Vagina (tissue), 2 donors: ENCODE data around the gene KDM6A.
"Not testable (repeated sequence)": the region's sequence is repeated elsewhere in the genome, so short reads cannot be mapped to it uniquely, and the experiment has no call there.

Experiments
- CTCF ChIP-seq, 3 experiments: fragments of 450-650 bp in 2 of 3; fragments of 200-600 bp in 1 of 3; sonication (generic) in 1 of 3; IDR thresholded peaks; one replicate each; pipeline ENCODE4 v1.5.1; 2017 to 2019; ENCODE audit warnings: antibody characterized with exemption in 3 of 3, mild to moderate bottlenecking in 2 of 3, moderate library complexity in 2 of 3
- POLR2A ChIP-seq, 2 donors: fragments of 450-650 bp; IDR thresholded peaks; one replicate each; pipeline ENCODE4 v1.6.1; 2017; ENCODE audit warnings: antibody characterized with exemption in 2 of 2, mild to moderate bottlenecking in 2 of 2, moderate library complexity in 2 of 2
- POLR2AphosphoS5 ChIP-seq, 2 donors: sonication (generic); formaldehyde crosslinking; IDR thresholded peaks; one replicate each; pipeline ENCODE4 v1.9.0; 2017; ENCODE audit warnings: antibody characterized with exemption in 2 of 2, mild to moderate bottlenecking in 2 of 2, low read depth in 1 of 2; ENCODE audit not compliant: insufficient read depth in 1 of 2

DNA sequence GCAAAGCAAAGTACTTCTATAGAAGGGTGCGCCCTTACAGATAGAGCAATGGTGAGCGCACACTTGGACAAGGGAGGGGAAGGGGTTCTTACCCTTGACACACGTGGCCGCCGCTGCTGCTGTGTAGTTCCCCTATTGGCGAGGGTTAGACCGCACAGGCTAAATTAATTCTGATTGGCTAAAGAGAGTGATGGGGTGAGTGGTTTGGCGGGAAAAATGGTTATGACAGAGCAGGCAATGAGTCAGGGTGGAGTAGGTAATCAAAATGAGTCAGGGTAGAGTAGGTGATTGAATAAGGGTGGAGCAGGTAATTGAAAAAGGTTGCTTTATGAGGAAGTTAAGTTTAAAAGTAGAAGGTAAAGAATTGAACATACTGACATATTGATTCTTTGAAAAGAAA lies 126.2 kb downstream of the KDM6A start:
- TF ChIP-seq CTCF (IDR thresholded peaks at IDR 0.05); POLR2AphosphoS5 (IDR thresholded peaks at IDR 0.05; ENCODE audit: insufficient read depth in 1 of 2, low read depth in 1 of 2); POLR2A (IDR thresholded peaks at IDR 0.05): not testable (repeated sequence)
